GM18858 (cell line): ENCODE measurements around the gene CNBD2.
"Not testable (repeated sequence)": the region's sequence is repeated elsewhere in the genome, so short reads cannot be mapped to it uniquely, and the experiment has no call there.

Experiments used
- ATAC-seq: cut with Tn5 transposase; IDR thresholded peaks from one replicate; pipeline ENCODE4 v1.9.1; 2021; ENCODE audit not compliant: unreplicated experiment

Gene CNBD2

GRCh38 chr20:36018208-36018988, 50.0 kb downstream of the CNBD2 start:
- no peak for ATAC-seq

- ATAC-seq = not testable (repeated sequence)
These were observed 57.7 kb downstream of the CNBD2 start for GRCh38 chr20:36026131-36026530.

- ATAC-seq = no peak
These were observed 59.9 kb downstream of the CNBD2 start for GRCh38 chr20:36028106-36028808.

- ATAC-seq = no peak
These were observed 61.8 kb downstream of the CNBD2 start for GRCh38 chr20:36030149-36030548.

- no peak for ATAC-seq
These were observed 63.4 kb downstream of the CNBD2 start for GRCh38 chr20:36031806-36032205.

GRCh38 chr20:36034875-36035274, 66.5 kb downstream of the CNBD2 start:
- no peak for ATAC-seq

GRCh38 chr20:36035745-36036144, 67.4 kb downstream of the CNBD2 start:
- no peak for ATAC-seq

- ATAC-seq = no peak
These were observed 68.3 kb downstream of the CNBD2 start for GRCh38 chr20:36036688-36037087.

- no peak for ATAC-seq
These were observed 72.2 kb downstream of the CNBD2 start for GRCh38 chr20:36040571-36040970.

GRCh38 chr20:36043441-36043840, 75.1 kb downstream of the CNBD2 start:
- no peak for ATAC-seq

- ATAC-seq = no peak
These were observed 75.6 kb downstream of the CNBD2 start for GRCh38 chr20:36043892-36044515.

- ATAC-seq = no peak
These were observed 77.0 kb downstream of the CNBD2 start for GRCh38 chr20:36045373-36045714.

GRCh38 chr20:36046073-36046798, 77.8 kb downstream of the CNBD2 start:
- ATAC-seq = not testable (repeated sequence)

GRCh38 chr20:36049408-36049807, 81.0 kb downstream of the CNBD2 start:
- not testable (repeated sequence) for ATAC-seq

- peak; percentile 55 for ATAC-seq
These were observed 82.3 kb downstream of the CNBD2 start for GRCh38 chr20:36050436-36051317.

- no peak for ATAC-seq
These were observed 83.1 kb downstream of the CNBD2 start for GRCh38 chr20:36051318-36052116.

- no peak for ATAC-seq
These were observed 83.7 kb downstream of the CNBD2 start for GRCh38 chr20:36052117-36052513.

GRCh38 chr20:36053863-36054518, 85.6 kb downstream of the CNBD2 start:
- ATAC-seq = not testable (repeated sequence)

- no peak for ATAC-seq
These were observed 86.8 kb downstream of the CNBD2 start for GRCh38 chr20:36055145-36055544.
